Endothelial cell of umbilical vein (primary cell): ENCODE results near the gene ZNF385C.

Experiments
- CTCF ChIP-seq, 2 donors: IDR thresholded peaks; 1 replicate in 1 of 2; 2 replicates in 1 of 2; pipeline ENCODE4 v1.5.1; 2011; ENCODE audit warnings: low read length in 2 of 2, mild to moderate bottlenecking in 2 of 2, moderate library complexity in 2 of 2, control low read depth in 1 of 2, inconsistent platforms in 1 of 2, low read depth in 1 of 2; ENCODE audit not compliant: insufficient read depth in 1 of 2; ENCODE audit errors: extremely low read depth in 1 of 2
- POLR2AphosphoS5 ChIP-seq: IDR thresholded peaks from 2 replicates; pipeline ENCODE4 v1.6.1; 2012; ENCODE audit warnings: low read depth, mild to moderate bottlenecking, control low read depth, low read length, moderate library complexity; ENCODE audit not compliant: insufficient read depth

- TF ChIP-seq CTCF (IDR thresholded peaks at IDR 0.05; ENCODE audit: extremely low read depth in 1 of 2, insufficient read depth in 1 of 2, low read depth in 1 of 2, low read length in 2 of 2) = no peak
- TF ChIP-seq POLR2AphosphoS5 = no peak
Measured at GRCh38 chr17:42042598-42043319, 55.5 kb downstream of the ZNF385C start.
